Gastrocnemius medialis (tissue), 4 donors: ENCODE data around the gene RASGEF1C. TPM values are rescaled to one million over a fixed set of nuclear protein-coding genes. Genes with fewer than 3 reads are reported as not detected.

Experiments
- ATAC-seq, 2 donors: fragments of 150-250 bp; one replicate each; pipeline ENCODE4 v1.9.1; 2016
- DNase-seq, 2 donors: peaks; one replicate each; pipeline ENCODE4 v3.0.0-alpha.2; 2019
- H3K27ac ChIP-seq, 4 donors: fragments of 200-600 bp; sonication (generic); 1 replicate in 1 of 4; 2 replicates in 3 of 4; pipeline ENCODE4 v1.5.1; 2016 to 2018; ENCODE audit warnings: mild to moderate bottlenecking in 2 of 4, moderate library complexity in 1 of 4
- H3K27me3 ChIP-seq, 3 donors: fragments of 200-600 bp; sonication (generic) in 2 of 3; 1 replicate in 1 of 3; 2 replicates in 2 of 3; pipeline versions ENCODE4 v1.5.1 to v1.6.0; 2016 to 2019; ENCODE audit warnings: mild to moderate bottlenecking in 1 of 3, moderate library complexity in 1 of 3
- H3K36me3 ChIP-seq, 2 donors: fragments of 200-600 bp; sonication (generic) in 1 of 2; one replicate each; pipeline ENCODE4 v1.5.1; 2017 to 2018
- H3K4me1 ChIP-seq, 2 donors: fragments of 200-600 bp; sonication (generic) in 1 of 2; one replicate each; pipeline ENCODE4 v1.5.1; 2016 to 2017; ENCODE audit warnings: mild to moderate bottlenecking in 2 of 2
- H3K4me3 ChIP-seq, 4 donors: fragments of 200-600 bp; sonication (generic) in 3 of 4; 1 replicate in 1 of 4; 2 replicates in 3 of 4; pipeline ENCODE4 v1.5.1; 2016 to 2019; ENCODE audit warnings: mild to moderate bottlenecking in 2 of 4
- H3K9me3 ChIP-seq, 3 donors: fragments of 200-600 bp; sonication (generic) in 2 of 3; 1 replicate in 1 of 3; 2 replicates in 2 of 3; pipeline ENCODE4 v1.5.1; 2016 to 2019
- CTCF ChIP-seq, 5 experiments: fragments of 450-650 bp in 3 of 5; fragments of 200-600 bp in 2 of 5; sonication (generic) in 2 of 5; IDR thresholded peaks in 4 of 5; conservative IDR thresholded peaks in 1 of 5; 1 replicate in 4 of 5; 2 replicates in 1 of 5; pipeline ENCODE4 v1.5.1; 2016 to 2019; ENCODE audit warnings: antibody characterized with exemption in 5 of 5, mild to moderate bottlenecking in 3 of 5, moderate library complexity in 3 of 5
- POLR2A ChIP-seq, 2 donors: fragments of 450-650 bp; IDR thresholded peaks; one replicate each; pipeline ENCODE4 v1.6.1; 2017; ENCODE audit warnings: antibody characterized with exemption in 2 of 2, mild to moderate bottlenecking in 2 of 2, moderate library complexity in 2 of 2
- in situ Hi-C, 4 donors: fragments of 200-750 bp; cut with MboI; loops; one replicate each; pipeline versions ENCODE4 v1.15.0 to v1.8.0; 2017; ENCODE audit warnings: low sequenced_read_pairs in 4 of 4
- intact Hi-C: fragments of 100-400 bp; cut with DNase I; formaldehyde crosslinking; loops from one replicate; pipeline ENCODE4 v1.15.1; 2023; ENCODE audit warnings: low total_unique reads
- total RNA-seq, 4 donors: library from RNA; depleted of rRNA; stranded (reverse); fragments of >200 nt; gene quantifications; one replicate each; pipeline versions ENCODE4 v1.1.0 to v1.2.3, GENCODE V29; 2016

RASGEF1C gene
- total RNA-seq, 4 donors from 2014 or later = not detected

- no peaks in the 10 kb centered on the region for H3K9me3 ChIP-seq
- no peaks in the 10 kb centered on the region for H3K36me3 ChIP-seq
- no peak for ATAC-seq
- in situ Hi-C loops = no loop called here
- H3K27ac ChIP-seq = no peak overlapping the region
- intact Hi-C loops = no loop called here
- no peak for DNase-seq
- no peak for TF ChIP-seq CTCF (IDR thresholded peaks at IDR 0.05 in 4 of 5, conservative IDR thresholded peaks at IDR 0.05 in 1 of 5)
- no peak for TF ChIP-seq POLR2A (IDR thresholded peaks at IDR 0.05)
- H3K27me3 ChIP-seq = peaks cover 0 to 7% (median 4%) of the 10 kb centered on the region in 3 donors
- H3K4me1 ChIP-seq = peaks cover 3 to 5% of the 10 kb centered on the region in 2 donors
- H3K4me3 ChIP-seq = no peak overlapping the region
Observed at GRCh38 chr5:180173875-180174586, 35.0 kb downstream of the RASGEF1C start.

- TF ChIP-seq CTCF (IDR thresholded peaks at IDR 0.05 in 4 of 5, conservative IDR thresholded peaks at IDR 0.05 in 1 of 5) (no peak), POLR2A (IDR thresholded peaks at IDR 0.05) (no peak)
- Histone ChIP-seq H3K4me1 (peaks cover 3 to 5% of the 10 kb centered on the region in 2 donors), H3K4me3 (no peak overlapping the region), H3K36me3 (no peaks in the 10 kb centered on the region), H3K9me3 (no peaks in the 10 kb centered on the region), H3K27me3 (peaks cover 0 to 7% (median 4%) of the 10 kb centered on the region in 3 donors), H3K27ac (no peak overlapping the region)
- ATAC-seq (no peak), DNase-seq (no peak)
- intact Hi-C loops = no loop called here
- in situ Hi-C loops = no loop called here
Observed at GRCh38 chr5:180173198-180173544, 35.8 kb downstream of the RASGEF1C start.

GRCh38 chr5:180172447-180173197 is 36.4 kb downstream of the RASGEF1C start:
- Histone ChIP-seq H3K27me3 (peaks cover 0 to 7% (median 4%) of the 10 kb centered on the region in 3 donors), H3K36me3 (no peaks in the 10 kb centered on the region), H3K27ac (no peak overlapping the region), H3K9me3 (no peaks in the 10 kb centered on the region), H3K4me3 (no peak overlapping the region), H3K4me1 (peaks cover 3 to 5% of the 10 kb centered on the region in 2 donors)
- in situ Hi-C loops = no loop called here
- ATAC-seq = no peak
- no peak for DNase-seq
- intact Hi-C loops = no loop called here
- TF ChIP-seq CTCF (IDR thresholded peaks at IDR 0.05 in 4 of 5, conservative IDR thresholded peaks at IDR 0.05 in 1 of 5) = no peak
- no peak for TF ChIP-seq POLR2A (IDR thresholded peaks at IDR 0.05)

- H3K9me3 ChIP-seq = no peaks in the 10 kb centered on the region
- no peak for DNase-seq
- H3K27ac ChIP-seq = no peak overlapping the region
- in situ Hi-C loops = no loop called here
- peaks cover 0 to 7% (median 4%) of the 10 kb centered on the region in 3 donors for H3K27me3 ChIP-seq
- no peaks in the 10 kb centered on the region for H3K36me3 ChIP-seq
- no peak for ATAC-seq
- H3K4me3 ChIP-seq = no peak overlapping the region
- TF ChIP-seq CTCF (IDR thresholded peaks at IDR 0.05 in 4 of 5, conservative IDR thresholded peaks at IDR 0.05 in 1 of 5) (no peak), POLR2A (IDR thresholded peaks at IDR 0.05) (no peak)
- H3K4me1 ChIP-seq = no peaks in the 10 kb centered on the region
- intact Hi-C loops = no loop called here
Observed at GRCh38 chr5:180171568-180172094, 37.4 kb downstream of the RASGEF1C start.
